HG02588 (cell line): ENCODE measurements around the gene SF3B5.
"Not testable (repeated sequence)": the region's sequence is repeated elsewhere in the genome, so short reads cannot be mapped to it uniquely, and the experiment has no call there.

Experiments used
- ATAC-seq: cut with Tn5 transposase; IDR thresholded peaks from one replicate; pipeline ENCODE4 v1.9.1; 2021; ENCODE audit warnings: mild to moderate bottlenecking, moderate library complexity; ENCODE audit not compliant: unreplicated experiment

Gene SF3B5

DNA sequence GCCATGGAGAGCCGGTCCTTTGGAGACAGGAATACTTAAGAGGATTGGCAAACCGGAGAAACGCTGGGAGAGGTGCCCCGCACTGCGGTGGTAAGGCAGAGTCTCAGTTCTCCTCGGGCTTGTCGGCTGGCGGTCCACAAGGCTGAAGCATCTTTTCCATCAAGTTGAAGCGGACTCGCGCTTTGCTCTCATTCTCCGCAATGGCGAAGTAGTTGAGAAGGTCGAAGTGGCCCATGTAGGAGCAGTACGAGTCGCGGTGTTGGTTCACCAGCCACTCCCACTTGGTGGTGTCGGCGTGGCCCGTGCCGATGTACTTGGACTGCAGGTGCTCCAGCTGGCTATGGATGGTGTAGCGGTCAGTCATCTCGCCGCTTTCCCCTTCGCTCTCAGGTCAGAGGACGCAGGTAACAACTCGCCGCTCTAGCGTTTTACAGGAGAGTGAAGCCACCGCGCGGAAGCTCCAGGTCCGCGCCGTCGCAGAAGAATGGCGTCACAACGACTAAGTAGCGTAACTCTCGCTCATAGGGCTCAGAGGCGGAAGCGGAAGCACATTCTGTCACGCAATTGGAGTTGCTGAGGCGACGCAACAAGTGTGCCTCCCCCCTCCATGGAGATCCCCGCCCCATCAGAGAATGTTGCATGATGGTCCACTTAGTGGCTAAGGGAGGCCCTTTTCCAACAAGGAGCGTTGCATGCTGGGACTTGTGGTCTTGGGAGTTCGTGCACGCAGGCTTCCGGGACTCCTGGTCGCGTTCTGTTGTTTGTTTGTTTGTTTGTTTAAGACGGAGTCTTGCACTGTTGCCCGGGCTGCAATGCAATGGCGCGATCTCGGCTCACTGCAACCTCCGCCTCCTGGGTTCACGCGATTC is at the start of gene SF3B5:
Gene SF3B5 (minus strand): TSS at position 440 of the 869 bp plus-strand sequence. CDS start 76 bp downstream, at position 364.
- ATAC-seq, result peak; percentile 94

DNA sequence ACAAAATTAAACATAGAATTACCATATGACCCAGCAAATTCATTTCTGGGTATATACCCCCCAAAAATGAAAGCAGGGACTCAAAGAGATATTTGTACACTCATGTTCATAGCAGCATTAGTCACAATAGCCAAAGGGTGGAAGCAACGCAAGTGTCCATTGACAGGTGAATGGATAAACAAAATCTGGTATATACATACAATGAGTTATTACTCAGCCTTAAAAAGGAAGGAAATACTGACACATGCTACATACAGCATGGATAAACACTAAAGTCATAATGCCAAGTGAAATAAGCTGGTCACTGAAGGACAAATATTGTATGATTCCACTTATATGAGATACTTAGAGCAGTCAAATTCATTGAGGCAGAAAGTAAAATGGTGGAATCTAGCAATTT is 49.6 kb upstream of the SF3B5 start:
- ATAC-seq, result no peak

DNA sequence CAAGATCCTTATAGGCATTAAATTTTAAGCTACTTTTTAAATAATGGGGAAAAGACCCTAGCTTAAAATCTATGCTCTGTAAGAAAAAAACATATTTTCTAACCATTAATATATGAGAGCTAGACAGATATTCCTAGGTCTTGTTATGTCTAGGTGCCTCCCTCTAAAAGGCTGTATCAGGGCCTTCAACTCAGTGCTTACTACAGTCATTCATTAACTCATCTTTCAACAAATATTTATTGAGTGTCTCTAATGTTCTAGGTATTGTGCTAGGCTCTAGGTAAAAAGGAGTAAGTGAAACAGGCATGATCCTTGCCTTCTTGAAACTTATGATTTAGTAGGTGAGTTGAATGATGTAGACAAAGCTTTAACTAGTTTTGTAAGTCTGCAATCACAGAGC is 48.5 kb upstream of the SF3B5 start:
- no peak for ATAC-seq

DNA sequence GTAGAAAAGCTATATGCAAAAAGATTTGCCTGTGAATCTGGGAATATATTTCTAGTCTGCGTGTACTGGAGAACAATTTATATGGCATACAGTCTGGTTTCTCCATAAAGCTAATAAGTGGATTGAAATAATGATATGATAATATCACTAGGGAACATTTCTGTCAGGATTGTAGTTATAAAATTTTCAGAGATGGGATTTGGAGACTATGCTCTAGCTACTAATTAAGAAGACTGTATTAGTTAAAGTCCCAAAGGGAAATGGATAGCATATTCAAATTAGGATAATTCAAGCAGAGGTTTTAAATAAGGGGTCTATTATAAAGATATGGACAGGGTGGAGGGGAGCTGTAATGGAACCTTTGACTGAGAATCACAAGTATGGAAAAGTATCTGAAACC is 47.7 kb upstream of the SF3B5 start:
- ATAC-seq, result no peak

DNA sequence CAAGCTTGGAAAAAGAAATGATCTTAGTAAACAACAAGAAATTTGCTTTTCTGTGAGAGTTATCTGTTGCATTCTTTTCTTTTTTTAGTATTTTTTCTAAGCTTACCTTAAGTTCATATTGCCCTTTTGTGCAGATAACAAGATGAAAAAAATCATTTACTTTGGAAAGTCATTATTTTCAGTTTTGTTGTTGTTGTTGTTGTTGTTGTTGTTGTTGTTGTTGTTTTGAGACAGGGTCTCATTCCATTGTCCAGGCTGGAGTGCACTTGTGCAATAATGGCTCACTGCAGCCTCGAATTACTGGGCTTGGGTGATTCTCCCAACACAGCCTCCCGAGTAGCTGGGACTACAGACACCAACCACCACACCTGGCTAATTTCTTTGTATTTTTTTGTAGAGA is 46.1 kb upstream of the SF3B5 start:
- ATAC-seq, result no peak

DNA sequence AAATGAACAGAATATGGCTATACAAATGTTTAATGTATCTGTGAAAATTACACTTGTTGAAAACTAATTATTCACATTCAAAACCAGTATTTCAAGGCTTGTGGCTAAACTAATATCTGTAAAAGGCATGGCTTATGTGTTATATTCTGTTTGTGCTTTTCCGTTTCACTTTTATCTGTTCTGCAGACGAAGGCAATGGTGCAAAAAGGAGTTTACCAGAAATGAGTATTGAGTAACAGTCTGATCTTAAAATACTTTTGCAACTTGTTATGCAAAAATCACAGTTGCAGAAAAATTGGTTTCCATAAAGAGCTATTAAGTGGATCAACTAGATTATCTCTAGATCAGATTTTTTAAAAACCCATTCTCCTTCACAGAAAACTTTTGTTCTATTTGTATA is 45.5 kb upstream of the SF3B5 start:
- ATAC-seq, result peak; percentile 67

DNA sequence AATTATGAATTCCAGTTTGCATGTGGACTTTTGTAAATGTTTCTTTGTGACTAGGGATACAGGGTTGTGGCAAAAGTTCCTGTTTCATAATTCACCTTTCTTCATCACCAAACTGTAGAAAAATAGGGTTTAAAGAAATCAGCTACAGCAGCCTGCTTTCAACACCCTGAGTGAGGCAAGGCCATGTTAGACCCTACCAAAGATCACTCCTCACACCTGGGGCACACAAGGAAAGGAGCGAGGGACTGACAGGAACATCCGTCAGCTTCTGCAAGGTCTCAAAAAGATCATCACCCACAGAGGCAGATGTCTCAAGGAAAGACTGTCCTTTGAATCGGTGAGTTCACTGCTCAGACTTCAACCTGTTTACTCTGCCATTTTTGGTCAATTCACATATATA is 44.4 kb upstream of the SF3B5 start:
- no peak for ATAC-seq

DNA sequence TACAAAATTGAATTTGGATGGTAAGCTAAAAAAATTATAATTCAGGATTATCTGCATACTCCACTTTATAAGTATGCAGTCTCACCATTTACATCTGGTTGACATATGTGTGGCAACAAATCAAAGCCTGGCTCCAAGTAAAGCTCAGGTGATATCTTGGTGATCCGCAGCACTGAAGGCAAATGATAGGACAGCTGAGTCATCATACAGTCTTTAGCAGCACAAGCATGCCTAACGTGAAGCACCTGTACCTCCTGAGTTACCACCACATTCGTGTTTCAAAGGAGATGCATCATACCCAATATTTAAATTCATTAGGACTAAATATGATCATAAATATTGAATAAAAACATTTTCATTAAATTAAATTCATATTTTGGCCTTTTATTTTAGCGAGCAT is 43.2 kb upstream of the SF3B5 start:
- ATAC-seq, result no peak

DNA sequence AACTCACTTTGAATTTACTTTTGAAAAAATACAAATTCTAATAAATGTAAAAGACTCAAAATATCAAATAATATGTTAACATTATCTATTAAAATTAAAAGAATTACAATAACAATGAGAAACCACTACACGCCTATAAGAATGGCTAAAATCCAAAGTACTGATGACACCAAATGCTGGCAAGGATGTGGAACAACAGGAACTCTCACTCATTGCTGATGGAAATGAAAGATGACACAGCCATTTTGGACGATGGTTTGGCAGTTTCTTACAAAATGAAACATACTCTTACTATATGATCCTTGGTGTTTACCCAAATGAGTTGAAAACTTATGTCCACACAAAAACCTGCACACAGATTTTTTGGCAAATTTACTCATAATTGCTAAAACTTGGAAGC is 39.4 kb upstream of the SF3B5 start:
- no peak for ATAC-seq

DNA sequence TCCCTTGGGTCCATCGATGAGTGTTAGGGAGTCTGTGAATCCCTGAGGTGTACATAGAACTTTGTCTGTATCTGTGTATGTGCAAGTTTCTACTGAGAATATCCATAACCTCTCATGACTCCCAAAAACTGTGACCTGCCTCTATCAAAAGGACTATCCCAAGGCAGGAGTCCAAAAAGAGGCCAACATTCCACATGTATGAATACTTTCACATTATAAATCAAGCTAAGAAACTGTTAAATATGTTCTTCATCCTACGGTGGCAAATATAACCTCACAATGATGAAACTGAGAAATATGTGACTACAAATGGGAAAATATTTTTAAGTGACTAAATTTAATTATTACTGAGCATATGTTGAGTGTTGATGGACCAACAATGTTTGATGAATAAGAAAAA is 38.8 kb upstream of the SF3B5 start:
- no peak for ATAC-seq

DNA sequence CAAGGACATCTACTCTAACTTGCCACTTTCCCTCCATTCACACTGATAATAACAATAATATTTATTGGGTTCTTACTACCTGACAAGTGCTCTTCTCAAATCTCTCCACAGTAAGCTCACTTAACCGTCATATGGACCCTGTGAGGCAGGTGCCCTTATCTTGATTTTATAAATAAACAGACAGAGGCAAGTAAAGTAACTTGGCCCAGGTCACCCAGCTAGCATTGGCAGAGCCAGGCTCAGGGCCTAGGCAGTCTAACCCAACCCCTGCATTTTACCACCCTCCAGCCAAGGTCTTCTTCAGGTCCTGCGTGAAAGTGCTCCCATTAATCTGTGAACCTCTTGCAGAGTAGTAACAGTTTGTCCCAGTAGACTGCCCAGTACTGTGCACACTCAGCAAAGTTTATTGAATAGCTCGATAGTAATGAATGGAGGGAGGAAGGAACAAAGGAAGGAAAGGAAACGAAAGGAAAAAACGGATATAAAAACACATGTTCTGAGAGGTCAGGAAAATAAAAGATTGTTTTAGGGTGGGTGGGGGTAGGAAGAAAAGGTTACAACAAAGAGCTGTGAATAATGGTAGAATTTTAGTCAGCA is 38.0 kb upstream of the SF3B5 start:
- no peak for ATAC-seq

DNA sequence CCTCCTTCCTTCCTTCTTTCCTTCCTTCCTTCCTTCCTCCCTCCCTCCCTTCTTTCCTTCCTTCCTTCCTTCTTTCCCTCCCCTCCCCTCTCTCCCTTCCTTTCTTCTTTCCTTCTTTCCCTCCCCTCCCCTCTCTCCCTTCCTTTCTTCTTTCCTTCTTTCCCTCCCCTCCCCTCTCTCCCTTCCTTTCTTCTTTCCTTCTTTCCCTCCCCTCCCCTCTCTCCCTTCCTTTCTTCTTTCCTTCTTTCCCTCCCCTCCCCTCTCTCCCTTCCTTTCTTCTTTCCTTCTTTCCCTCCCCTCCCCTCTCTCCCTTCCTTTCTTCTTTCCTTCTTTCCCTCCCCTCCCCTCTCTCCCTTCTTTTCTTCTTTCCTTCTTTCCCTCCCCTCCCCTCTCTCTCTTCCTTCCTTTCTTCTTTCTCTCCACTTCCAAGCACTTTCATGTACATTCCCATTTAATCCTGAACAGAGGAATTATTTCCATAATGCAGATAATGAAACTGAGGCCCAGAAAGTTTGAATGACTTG is 36.9 kb upstream of the SF3B5 start:
- not testable (repeated sequence) for ATAC-seq

DNA sequence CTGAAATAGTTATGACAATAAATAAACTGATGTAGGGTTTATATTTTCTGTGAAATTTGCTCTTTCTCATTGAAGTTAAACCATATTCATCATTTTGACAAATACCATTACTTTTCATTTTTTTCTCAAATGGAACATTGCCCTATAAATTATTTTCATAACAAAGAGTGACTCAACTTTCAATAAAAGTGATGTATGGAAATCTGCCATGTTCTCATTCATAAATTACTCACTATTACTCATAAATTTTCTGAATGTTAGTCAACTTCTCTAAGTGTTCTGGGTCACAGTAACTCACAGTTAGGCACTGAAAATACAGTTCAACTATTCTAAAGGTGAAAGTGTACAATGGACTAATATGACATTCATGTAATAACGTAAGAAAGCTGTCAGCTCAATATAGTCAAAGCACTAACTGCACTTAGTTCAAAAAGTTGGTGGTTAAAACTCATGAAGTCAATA is 35.9 kb upstream of the SF3B5 start:
- no peak for ATAC-seq

DNA sequence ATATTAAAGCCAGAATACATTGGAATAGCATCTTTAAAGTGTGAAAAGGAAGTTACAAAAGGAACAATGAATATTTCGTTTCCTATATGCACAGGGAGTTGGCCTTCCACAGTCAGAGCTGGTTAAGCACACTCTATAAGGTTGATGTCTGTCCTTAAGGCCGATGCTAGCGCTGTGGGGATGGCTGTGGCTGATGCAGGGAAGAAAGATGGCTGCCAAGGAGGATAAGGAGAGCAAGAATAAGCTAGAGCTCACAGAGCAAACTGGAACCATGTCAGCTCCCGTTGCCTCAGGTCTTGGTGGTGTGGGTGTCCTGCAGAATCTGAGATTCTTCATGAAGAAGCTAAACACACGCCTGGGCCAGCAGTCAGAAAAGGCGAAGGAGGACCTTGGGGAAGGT is 34.1 kb upstream of the SF3B5 start:
- ATAC-seq, result no peak

DNA sequence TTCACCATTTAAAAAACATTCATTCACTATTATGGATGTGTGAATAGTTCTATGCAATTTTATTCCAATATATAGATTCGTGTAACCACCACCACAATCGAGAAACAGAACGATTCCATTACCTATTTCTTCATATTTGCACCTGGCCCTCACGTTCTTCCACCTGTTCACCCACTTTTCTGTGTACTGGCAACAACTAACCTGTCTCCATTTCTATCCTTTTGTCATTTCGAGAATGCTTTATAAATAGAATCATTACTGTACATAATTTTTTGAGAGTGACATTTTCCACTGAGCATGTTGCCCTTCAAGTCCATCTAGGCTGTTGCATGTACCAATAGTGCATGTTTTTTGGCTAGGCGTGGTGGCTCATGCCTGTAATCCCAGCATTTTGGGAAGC is 31.7 kb upstream of the SF3B5 start:
- no peak for ATAC-seq

DNA sequence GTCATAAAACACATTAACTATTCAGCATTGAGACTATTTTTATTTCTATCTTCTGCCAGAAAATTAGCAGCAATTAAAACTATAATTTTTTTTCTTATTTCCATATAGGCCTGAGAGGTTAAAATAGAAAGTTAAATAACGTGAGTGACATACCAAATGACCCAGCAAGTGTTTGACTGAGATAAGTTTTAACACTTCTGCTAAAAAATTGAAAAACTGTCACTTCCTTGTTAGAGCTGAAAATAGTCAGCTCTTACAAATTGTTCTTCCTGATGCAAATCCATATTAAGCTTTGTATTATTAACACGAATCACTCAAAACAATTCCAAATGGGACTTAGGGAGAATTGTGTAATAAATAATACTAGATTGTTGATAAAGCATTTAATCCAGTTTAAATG is 28.5 kb upstream of the SF3B5 start:
- ATAC-seq, result no peak

DNA sequence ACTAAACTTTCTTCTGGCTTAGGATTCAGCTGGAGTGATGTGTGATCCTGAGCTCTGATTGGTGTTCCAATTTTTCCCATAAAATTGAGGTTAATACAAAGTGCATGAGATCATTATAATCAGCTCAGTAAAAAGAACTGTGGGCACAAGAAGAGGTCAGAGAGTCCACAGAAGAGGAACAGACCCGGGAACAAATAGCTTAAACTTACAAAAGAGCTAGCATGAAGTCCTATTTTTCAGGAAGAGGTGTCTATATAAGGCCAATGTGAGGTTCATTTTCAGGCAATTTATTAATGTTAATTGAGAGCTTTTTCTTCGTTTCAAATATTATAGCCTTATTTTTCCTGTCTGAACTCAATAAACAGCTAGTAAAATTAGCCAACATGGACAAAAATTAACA is 28.0 kb upstream of the SF3B5 start:
- no peak for ATAC-seq

DNA sequence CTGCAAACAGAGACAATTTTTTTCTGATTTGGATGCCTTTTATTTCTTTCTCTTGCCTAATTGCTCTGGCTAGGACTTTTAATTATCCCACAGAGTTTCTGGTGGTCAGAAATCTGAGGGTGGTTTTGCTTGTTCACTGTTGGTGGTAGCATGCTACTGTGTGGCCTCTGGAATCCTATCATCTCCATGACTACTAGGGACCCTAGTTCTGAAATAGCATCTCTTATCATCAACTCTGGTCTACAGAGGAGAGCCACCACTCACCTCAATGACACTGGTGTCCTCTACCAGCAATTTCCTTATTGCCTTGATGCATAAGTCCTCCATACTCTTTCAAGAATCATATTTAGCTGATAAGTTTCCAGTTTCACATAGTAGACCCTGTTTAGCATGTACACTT is 27.5 kb upstream of the SF3B5 start:
- ATAC-seq, result no peak

DNA sequence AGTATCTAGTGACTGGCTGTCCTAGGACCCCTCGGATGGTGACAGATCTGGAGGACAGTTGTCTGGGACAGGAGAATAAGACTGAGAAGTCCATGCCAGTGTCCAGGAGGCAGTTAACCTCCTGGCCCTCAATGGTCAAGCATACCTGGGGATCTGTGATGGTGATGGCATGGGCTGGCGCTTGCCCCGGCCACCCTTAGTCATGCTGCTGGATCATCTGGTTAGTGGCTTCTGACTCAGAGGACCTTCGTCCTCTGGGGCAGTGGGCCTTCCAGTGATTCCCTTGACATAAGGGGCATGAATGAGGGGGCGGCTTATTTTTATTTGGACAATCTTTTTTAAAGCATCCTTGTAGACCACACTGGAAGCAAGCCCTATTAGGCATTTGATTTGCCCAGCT is 24.0 kb upstream of the SF3B5 start:
- no peak for ATAC-seq

DNA sequence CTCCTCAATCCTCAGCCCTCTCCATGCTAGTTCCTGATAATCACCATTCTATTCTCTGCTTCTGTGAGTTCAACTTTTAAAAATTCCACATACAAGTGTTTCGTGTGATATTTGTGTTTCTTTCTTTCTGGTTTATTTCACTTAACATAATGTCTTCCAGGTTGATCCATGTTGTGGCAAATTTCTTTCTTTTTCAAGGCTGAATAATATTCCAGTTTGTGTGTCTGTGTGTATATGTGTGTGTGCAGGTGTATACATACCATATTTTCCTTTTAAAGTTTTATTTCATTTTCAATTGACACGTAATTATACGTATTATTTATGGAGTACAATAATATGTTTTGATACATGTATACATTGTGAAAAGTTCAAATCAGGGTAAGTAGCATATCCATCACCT is 19.8 kb upstream of the SF3B5 start:
- no peak for ATAC-seq

DNA sequence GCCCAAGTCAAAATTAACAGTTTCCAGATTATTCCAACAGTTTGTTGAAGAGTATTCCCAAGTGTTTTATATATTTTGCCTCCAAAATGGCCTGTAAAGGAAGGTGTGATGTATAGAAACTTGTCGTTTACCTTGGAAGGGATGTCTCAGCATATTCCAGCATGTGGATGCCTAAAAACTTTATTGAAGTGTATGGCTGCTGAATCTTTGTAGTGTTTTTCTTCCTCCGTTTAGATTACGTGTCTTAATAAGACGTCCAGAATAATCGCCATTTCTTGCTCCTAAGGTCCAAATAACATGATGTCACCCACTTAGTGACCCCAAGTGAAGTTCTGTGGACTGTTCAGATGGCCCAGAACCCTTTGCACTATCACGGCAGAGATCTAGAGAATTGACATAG is 18.0 kb upstream of the SF3B5 start:
- ATAC-seq, result no peak

DNA sequence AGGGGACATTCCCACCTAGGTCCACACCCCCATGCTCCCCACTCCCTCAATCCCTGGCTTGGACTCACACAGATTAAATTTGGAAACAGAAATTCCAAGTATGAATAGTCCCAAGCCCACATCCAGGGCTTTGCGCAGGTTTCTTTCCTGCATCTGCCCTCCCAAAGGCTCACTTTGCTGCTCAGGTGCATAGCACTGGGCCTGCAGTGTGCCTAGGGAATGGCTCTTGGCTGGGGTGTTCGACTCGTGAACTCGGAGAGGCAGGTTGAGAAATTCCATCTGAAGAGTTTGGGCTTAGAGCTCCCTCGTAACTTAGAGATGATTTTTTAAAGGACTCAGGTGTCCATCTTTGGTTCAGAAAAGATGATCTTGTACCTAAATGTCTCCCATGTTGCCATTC is 14.8 kb upstream of the SF3B5 start:
- no peak for ATAC-seq
